ENCODE measurements around the gene ATP2C2.

Gene ATP2C2

GRCh38 chr16:84467256-84467655 lies 98.9 kb downstream of the ATP2C2 start:
- no peak for DNase-seq (ENCODE audit: low read depth in 3 of 3)

- no peak for DNase-seq (ENCODE audit: low read depth in 3 of 3)
These were observed 99.4 kb downstream of the ATP2C2 start for GRCh38 chr16:84467709-84468108.

- no peak for DNase-seq (ENCODE audit: low read depth in 3 of 3)
These were observed 103.0 kb downstream of the ATP2C2 start for GRCh38 chr16:84471316-84471715.

GRCh38 chr16:84471966-84472365 lies 103.6 kb downstream of the ATP2C2 start:
- DNase-seq (ENCODE audit: low read depth in 3 of 3): no peak

- no peak for DNase-seq (ENCODE audit: low read depth in 3 of 3)
These were observed 107.4 kb downstream of the ATP2C2 start for GRCh38 chr16:84475643-84476240.

- DNase-seq (ENCODE audit: low read depth in 3 of 3): no peak
These were observed 108.1 kb downstream of the ATP2C2 start for GRCh38 chr16:84476401-84476800.

- DNase-seq (ENCODE audit: low read depth in 3 of 3): no peak
These were observed 109.3 kb downstream of the ATP2C2 start for GRCh38 chr16:84477661-84478060.

- DNase-seq (ENCODE audit: low read depth in 3 of 3): no peak
These were observed 110.0 kb downstream of the ATP2C2 start for GRCh38 chr16:84478172-84478947.

- no peak for DNase-seq (ENCODE audit: low read depth in 3 of 3)
These were observed 111.5 kb downstream of the ATP2C2 start for GRCh38 chr16:84479716-84480450.

GRCh38 chr16:84481051-84481735 lies 112.9 kb downstream of the ATP2C2 start:
- DNase-seq (ENCODE audit: low read depth in 3 of 3): no peak

- DNase-seq (ENCODE audit: low read depth in 3 of 3): no peak
These were observed 113.9 kb downstream of the ATP2C2 start for GRCh38 chr16:84482001-84482891.

- no peak for DNase-seq (ENCODE audit: low read depth in 3 of 3)
These were observed 114.9 kb downstream of the ATP2C2 start for GRCh38 chr16:84482951-84483881.

GRCh38 chr16:84483882-84484565 lies 115.7 kb downstream of the ATP2C2 start:
- DNase-seq (ENCODE audit: low read depth in 3 of 3): no peak

GRCh38 chr16:84484579-84485254 lies 116.4 kb downstream of the ATP2C2 start:
- DNase-seq (ENCODE audit: low read depth in 3 of 3): no peak

- DNase-seq (ENCODE audit: low read depth in 3 of 3): no peak
These were observed 117.1 kb downstream of the ATP2C2 start for GRCh38 chr16:84485255-84486010.

- DNase-seq (ENCODE audit: low read depth in 3 of 3): no peak
These were observed 117.8 kb downstream of the ATP2C2 start for GRCh38 chr16:84486126-84486525.

GRCh38 chr16:84486551-84487235 lies 118.4 kb downstream of the ATP2C2 start:
- no peak for DNase-seq (ENCODE audit: low read depth in 3 of 3)

- no peak for DNase-seq (ENCODE audit: low read depth in 3 of 3)
These were observed 119.0 kb downstream of the ATP2C2 start for GRCh38 chr16:84487358-84487757.
